ENCODE measurements around the gene LRCH4. TPM values are rescaled to one million over a fixed set of nuclear protein-coding genes. Genes with fewer than 3 reads are reported as not detected.

The LRCH4 gene
- total RNA-seq, 2 donors from 2014 or later: 23.0 to 46.2 TPM

DNA sequence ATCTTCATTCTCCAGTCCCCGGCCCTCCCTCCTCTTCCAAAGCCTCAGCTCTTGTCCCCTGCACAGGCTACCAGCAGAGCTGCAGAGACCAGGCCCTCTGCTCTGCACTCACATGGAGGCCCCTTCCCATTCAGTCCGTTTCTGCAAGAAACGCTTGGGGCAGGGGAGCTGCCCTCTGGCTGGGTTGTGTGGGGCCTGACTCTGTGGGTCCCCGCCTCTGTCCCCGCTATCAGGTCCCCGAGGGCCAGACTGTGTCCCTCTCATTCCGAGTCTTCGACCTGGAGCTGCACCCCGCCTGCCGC, 17.7 kb upstream of the LRCH4 start:
- Histone ChIP-seq H3K4me3 (peak overlapping the region; percentile 66 to 73), H3K36me3 (no peaks in the 10 kb centered on the region), H3K27ac (peak overlapping the region; percentile 81 to 91), H3K27me3 (no peaks in the 10 kb centered on the region), H3K4me1 (peaks cover 0 to 34% of the 10 kb centered on the region in 2 donors), H3K9me3 (no peaks in the 10 kb centered on the region)
- DNase-seq (ENCODE audit: low spot score): no peak
- TF ChIP-seq, protein P1, sequence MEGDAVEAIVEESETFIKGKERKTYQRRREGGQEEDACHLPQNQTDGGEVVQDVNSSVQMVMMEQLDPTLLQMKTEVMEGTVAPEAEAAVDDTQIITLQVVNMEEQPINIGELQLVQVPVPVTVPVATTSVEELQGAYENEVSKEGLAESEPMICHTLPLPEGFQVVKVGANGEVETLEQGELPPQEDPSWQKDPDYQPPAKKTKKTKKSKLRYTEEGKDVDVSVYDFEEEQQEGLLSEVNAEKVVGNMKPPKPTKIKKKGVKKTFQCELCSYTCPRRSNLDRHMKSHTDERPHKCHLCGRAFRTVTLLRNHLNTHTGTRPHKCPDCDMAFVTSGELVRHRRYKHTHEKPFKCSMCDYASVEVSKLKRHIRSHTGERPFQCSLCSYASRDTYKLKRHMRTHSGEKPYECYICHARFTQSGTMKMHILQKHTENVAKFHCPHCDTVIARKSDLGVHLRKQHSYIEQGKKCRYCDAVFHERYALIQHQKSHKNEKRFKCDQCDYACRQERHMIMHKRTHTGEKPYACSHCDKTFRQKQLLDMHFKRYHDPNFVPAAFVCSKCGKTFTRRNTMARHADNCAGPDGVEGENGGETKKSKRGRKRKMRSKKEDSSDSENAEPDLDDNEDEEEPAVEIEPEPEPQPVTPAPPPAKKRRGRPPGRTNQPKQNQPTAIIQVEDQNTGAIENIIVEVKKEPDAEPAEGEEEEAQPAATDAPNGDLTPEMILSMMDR (IDR thresholded peaks at IDR 0.05): no peak

DNA sequence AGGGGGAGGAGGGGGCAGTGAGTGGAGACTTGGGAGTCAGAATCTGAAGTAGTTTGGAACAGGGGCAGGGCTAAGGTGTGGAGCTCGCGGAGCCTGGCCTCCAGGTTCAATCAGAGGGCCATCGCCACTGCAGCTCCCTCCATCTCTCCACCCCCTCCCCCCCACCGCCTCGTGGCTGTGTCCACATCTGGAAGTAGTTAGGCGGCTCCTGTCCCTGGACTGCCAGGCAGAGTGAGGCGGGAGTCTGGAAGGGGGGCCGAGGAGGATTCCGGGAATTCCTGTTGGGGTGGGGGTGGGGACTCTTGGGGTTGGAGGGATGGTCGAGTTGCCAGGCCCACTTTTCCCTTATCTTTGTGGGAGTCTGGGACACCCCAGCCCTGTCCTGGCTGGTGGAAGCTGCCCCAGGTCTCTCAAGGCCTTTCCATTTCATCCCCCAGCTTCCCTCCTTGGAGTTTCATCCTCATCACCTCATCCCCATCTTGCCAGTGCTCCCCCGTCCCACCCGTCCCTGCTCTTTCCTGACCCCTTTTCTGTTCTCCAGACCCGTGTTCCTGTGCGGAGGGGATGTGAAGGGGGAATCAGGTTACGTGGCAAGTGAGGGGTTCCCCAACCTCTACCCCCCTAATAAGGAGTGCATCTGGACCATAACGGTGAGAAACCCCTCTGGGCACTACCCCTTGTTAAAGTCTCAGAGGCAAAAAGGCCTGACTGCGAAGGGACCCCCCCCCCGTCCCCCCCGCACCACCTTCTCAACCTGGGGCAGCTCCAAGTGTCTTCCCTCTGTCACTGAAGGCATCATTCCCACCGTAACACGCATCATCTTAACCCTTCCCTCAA, 17.2 kb upstream of the LRCH4 start:
- peaks cover 0 to 34% of the 10 kb centered on the region in 2 donors for H3K4me1 ChIP-seq
- H3K9me3 ChIP-seq: no peaks in the 10 kb centered on the region
- H3K27ac ChIP-seq: peak overlapping the region; percentile 81 to 91
- peak; percentile 81 for DNase-seq (ENCODE audit: low spot score)
- H3K27me3 ChIP-seq: no peaks in the 10 kb centered on the region
- TF ChIP-seq, protein P1 (IDR thresholded peaks at IDR 0.05): no peak
- H3K36me3 ChIP-seq: no peaks in the 10 kb centered on the region
- peak overlapping the region; percentile 66 to 73 for H3K4me3 ChIP-seq

DNA sequence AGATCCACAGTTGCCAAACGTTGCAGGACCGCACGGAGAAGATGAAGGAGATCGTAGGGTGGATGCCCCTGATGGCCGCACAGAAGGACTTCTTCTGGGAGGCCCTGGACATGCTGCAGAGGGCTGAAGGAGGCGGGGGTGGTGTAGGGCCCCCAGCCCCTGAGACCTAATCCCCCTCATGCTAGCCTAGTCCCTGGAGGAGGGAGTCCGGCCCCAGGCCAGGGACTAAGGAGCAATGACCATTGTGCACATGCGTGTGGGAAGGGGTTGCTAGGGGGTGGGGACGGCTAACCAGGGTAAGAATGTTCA, 14.8 kb upstream of the LRCH4 start:
- no peak for DNase-seq (ENCODE audit: low spot score)
- no peak overlapping the region for H3K4me3 ChIP-seq
- H3K9me3 ChIP-seq: no peaks in the 10 kb centered on the region
- H3K4me1 ChIP-seq: peaks cover 0 to 34% of the 10 kb centered on the region in 2 donors
- no peaks in the 10 kb centered on the region for H3K27me3 ChIP-seq
- no peaks in the 10 kb centered on the region for H3K36me3 ChIP-seq
- TF ChIP-seq, protein P1 (IDR thresholded peaks at IDR 0.05): no peak
- H3K27ac ChIP-seq: no peak overlapping the region

DNA sequence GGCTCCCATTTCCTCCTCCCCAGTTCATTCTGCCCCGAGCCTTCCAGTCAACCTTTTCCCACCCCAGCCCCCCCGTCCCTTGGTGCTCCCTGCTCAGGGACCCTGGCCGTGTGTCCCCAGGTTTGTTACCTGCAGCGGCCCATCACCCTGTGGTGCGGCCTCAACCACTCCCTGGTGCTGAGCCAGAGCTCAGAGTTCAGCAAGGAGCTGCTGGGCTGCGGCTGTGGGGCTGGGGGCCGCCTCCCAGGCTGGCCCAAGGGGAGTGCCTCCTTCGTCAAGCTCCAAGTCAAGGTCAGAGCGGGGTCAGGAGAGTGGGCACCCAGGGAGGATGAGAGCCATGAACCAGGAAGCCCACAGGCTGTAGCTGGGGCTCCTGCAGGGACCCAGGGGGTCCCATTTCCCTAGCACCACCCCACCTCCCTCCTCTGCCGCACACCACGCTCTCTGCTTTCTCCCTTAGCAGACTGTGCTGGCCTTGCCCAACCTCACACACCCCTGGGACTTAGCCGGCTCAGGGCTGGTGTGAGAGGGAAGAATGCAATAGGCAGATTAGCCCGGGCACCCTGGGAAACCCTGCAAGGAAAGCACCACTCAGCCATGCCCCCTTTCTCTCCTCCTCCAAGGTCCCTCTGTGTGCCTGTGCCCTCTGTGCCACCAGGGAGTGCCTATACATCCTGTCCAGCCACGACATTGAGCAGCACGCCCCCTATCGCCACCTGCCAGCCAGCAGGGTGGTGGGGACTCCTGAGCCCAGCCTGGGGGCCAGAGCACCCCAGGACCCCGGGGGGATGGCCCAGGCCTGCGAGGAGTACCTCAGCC, 14.2 kb upstream of the LRCH4 start:
- H3K27me3 ChIP-seq: no peaks in the 10 kb centered on the region
- TF ChIP-seq, protein P1 (IDR thresholded peaks at IDR 0.05): no peak
- H3K27ac ChIP-seq: no peak overlapping the region
- H3K9me3 ChIP-seq: no peaks in the 10 kb centered on the region
- peaks cover 0 to 30% of the 10 kb centered on the region in 2 donors for H3K4me1 ChIP-seq
- no peak overlapping the region for H3K4me3 ChIP-seq
- H3K36me3 ChIP-seq: no peaks in the 10 kb centered on the region
- DNase-seq (ENCODE audit: low spot score): no peak

DNA sequence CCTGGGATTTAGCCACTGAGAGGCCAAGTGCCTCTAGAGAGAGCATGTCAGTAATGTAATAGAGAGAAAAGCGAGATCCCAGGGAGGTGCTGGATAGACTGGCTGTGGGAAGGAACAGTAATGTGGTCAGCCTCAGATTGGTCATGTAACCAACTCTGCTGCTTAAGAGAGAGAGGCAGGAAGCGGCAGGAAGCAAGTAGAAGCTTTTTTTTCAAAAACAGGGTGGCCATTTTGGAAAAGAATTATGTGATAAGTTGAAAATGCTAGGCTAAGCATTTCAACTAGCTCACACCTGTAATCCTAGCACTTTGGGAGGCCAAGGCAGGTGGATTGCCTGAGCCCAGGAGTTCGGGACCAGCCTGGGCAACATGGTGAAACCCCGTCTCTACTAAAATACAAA, 12.5 kb upstream of the LRCH4 start:
- TF ChIP-seq, protein P1 (IDR thresholded peaks at IDR 0.05): no peak
- DNase-seq (ENCODE audit: low spot score): no peak
- H3K27ac ChIP-seq: no peak overlapping the region
- no peaks in the 10 kb centered on the region for H3K9me3 ChIP-seq
- no peaks in the 10 kb centered on the region for H3K27me3 ChIP-seq
- no peaks in the 10 kb centered on the region for H3K36me3 ChIP-seq
- H3K4me3 ChIP-seq: no peak overlapping the region
- peaks cover 0 to 13% of the 10 kb centered on the region in 2 donors for H3K4me1 ChIP-seq

Measured in right atrium auricular region (tissue), 2 donors.